ENCODE measurements around the gene PRMT6.
"Not testable (repeated sequence)": the region's sequence is repeated elsewhere in the genome, so short reads cannot be mapped to it uniquely, and the experiment has no call there.

The PRMT6 gene

GRCh38 chr1:107061886-107062285 lies 5.4 kb downstream of the PRMT6 start:
- ChIA-PET POLR2A (ENCODE audit: low non-redundant PET) (no interaction called here), CTCF (no interaction called here)
- no peak overlapping the region for H3K27ac ChIP-seq
- TF ChIP-seq CTCF (conservative IDR thresholded peaks at IDR 0.05; ENCODE audit: low read depth): no peak
- no peak for DNase-seq (ENCODE audit: low spot score)

DNA sequence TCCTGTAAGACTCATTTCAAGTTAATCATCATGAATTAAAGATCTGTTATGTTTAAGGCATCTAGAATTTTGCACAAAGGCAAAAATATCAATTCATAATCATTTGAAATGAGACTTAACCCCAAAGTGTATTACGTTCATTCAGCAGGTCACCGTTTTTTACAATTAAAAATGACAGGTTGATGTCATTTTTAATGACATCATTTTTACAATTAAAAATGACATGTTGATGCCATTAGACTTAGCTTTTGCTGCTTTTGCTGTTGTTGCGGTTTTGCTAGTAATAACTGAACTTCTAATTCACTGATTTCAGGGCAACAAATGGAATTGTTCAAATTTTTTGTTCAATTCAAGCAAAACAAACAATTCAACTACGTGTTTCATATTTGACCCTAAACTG lies 17.0 kb downstream of the PRMT6 start:
- TF ChIP-seq CTCF (conservative IDR thresholded peaks at IDR 0.05; ENCODE audit: low read depth): no peak
- ChIA-PET POLR2A (ENCODE audit: low non-redundant PET) (no interaction called here), CTCF (no interaction called here)
- no peak overlapping the region for H3K27ac ChIP-seq
- no peak for DNase-seq (ENCODE audit: low spot score)

GRCh38 chr1:107076841-107077240 lies 20.4 kb downstream of the PRMT6 start:
- CTCF ChIA-PET: no interaction called here
- DNase-seq (ENCODE audit: low spot score): peak; percentile 74
- POLR2A ChIA-PET (ENCODE audit: low non-redundant PET): no interaction called here
- no peak overlapping the region for H3K27ac ChIP-seq
- TF ChIP-seq CTCF (conservative IDR thresholded peaks at IDR 0.05; ENCODE audit: low read depth): no peak

DNA sequence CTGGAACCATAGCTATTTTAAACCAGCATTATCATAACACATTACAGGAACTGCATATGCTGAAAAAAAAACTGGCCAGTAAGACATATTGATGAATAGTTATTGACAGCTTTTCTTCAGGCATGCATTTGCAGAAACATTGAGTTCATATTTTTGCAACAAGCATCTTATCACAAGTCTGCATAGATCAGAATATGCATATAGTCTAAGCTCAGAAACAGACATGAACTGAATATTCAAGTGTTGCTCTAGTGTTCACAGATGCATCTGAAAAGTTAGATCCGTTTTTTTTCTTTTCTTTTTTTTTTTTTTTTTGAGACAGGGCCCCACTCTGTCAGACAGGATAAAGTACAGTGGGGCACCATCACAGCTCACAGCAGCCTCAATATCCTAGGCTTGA lies 22.8 kb downstream of the PRMT6 start:
- ChIA-PET CTCF (interaction anchor here (0.5 to 0.7 kb wide), 3 partner anchors 22 to 378 kb away, joined by 3 to 5 read pairs (median 4); no protein-coding TSS in a partner anchor), POLR2A (ENCODE audit: low non-redundant PET) (no interaction called here)
- DNase-seq (ENCODE audit: low spot score): no peak
- no peak for TF ChIP-seq CTCF (conservative IDR thresholded peaks at IDR 0.05; ENCODE audit: low read depth)
- no peak overlapping the region for H3K27ac ChIP-seq

GRCh38 chr1:107081102-107081501 lies 24.6 kb downstream of the PRMT6 start:
- DNase-seq (ENCODE audit: low spot score): no peak
- TF ChIP-seq CTCF (conservative IDR thresholded peaks at IDR 0.05; ENCODE audit: low read depth): no peak
- H3K27ac ChIP-seq: no peak overlapping the region
- CTCF ChIA-PET: interaction anchor here (0.6 kb wide), 1 partner anchor 180 kb away, joined by 6 read pairs; no protein-coding TSS in a partner anchor
- POLR2A ChIA-PET (ENCODE audit: low non-redundant PET): no interaction called here

GRCh38 chr1:107091418-107091817 lies 34.9 kb downstream of the PRMT6 start:
- no peak for DNase-seq (ENCODE audit: low spot score)
- ChIA-PET POLR2A (ENCODE audit: low non-redundant PET) (no interaction called here), CTCF (no interaction called here)
- no peak for TF ChIP-seq CTCF (conservative IDR thresholded peaks at IDR 0.05; ENCODE audit: low read depth)
- no peak overlapping the region for H3K27ac ChIP-seq

DNA sequence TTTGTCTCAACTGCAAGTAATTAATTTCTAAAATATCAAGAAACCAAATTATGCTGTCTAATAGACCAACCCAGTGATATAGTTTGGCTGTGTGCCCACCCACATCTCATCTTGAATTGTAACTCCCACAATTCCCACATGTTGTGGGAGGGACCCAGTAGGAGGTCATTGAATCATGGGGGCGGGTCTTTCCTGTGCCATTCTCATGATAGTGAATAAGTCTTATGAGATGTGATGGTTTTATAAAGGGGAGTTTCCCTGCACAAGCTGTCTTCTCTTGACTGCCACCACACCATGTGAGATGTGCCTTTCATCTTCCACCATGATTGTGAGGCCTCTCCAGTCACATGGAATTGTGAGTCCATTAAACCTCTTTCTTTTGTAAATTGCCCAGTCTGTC lies 36.9 kb downstream of the PRMT6 start:
- CTCF ChIA-PET; POLR2A ChIA-PET (ENCODE audit: low non-redundant PET); H3K27ac ChIP-seq: not testable (repeated sequence)

More for the DNA sequence above, 36.9 kb downstream of the PRMT6 start:
- not testable (repeated sequence) for DNase-seq (ENCODE audit: low spot score)
